Pancreas (tissue), 10 donors: ENCODE data around the gene HLA-A. TPM values are rescaled to one million over a fixed set of nuclear protein-coding genes. Genes with fewer than 3 reads are reported as not detected.

Source experiments
- ATAC-seq, 4 donors: fragments of 200-7000 bp; cut with Tn5 transposase; one replicate each; pipeline versions ENCODE4 v1.8.0 to v1.9.1; 2020; ENCODE audit warnings: mild to moderate bottlenecking in 4 of 4, moderate library complexity in 4 of 4
- DNase-seq, 6 donors: peaks; one replicate each; pipeline ENCODE4 v3.0.0-alpha.2; 2020
- FAIRE-seq: peaks from 2 replicates; lab custom pipeline; 2012; peaks lifted over from hg19 to GRCh38; lab: Jason Lieb, UNC
- H3K27ac ChIP-seq, 4 donors: fragments of 200-600 bp; sonication (generic); 1 replicate in 3 of 4; 2 replicates in 1 of 4; pipeline versions ENCODE4 v1.5.0 to v1.8.0; 2020
- H3K27me3 ChIP-seq, 4 donors: fragments of 200-600 bp; one replicate each; pipeline ENCODE4 v1.8.0; 2021
- H3K36me3 ChIP-seq, 3 donors: fragments of 200-600 bp; sonication (generic) in 1 of 3; one replicate each; pipeline versions ENCODE4 v1.5.0 to v1.8.0; 2020 to 2021
- H3K4me1 ChIP-seq, 3 donors: fragments of 200-600 bp; one replicate each; pipeline ENCODE4 v1.8.0; 2021
- H3K4me3 ChIP-seq, 4 donors: fragments of 200-600 bp; sonication (generic) in 2 of 4; one replicate each; pipeline versions ENCODE4 v1.5.0 to v1.8.0; 2020 to 2021
- H3K9me3 ChIP-seq, 4 donors: fragments of 200-600 bp; one replicate each; pipeline ENCODE4 v1.8.0; 2021
- WGBS, 2 donors: extraction: QIAGEN DNeasy Blood & Tissue Kit; methylation state at CpG; one replicate each; pipeline ENCODE4 v1.1.7; 2013; 5-methylcytosine and 5-hydroxymethylcytosine counted together
- intact Hi-C, 3 donors: fragments of 100-400 bp; cut with DNase I; formaldehyde crosslinking; loops; one replicate each; pipeline versions ENCODE4 v1.11.1 to v1.14.2; 2022
- polyA plus RNA-seq, 2 donors: library from polyadenylated mRNA; stranded (reverse); fragments of 200-250 nt; gene quantifications; one replicate each; pipeline ENCODE4 v1.2.3, GENCODE V29; 2013
- total RNA-seq, 6 donors: library from RNA; stranded (reverse); fragmentation: NEBNext Ultra II Directional in 4 of 6; extraction: Animal tissue kit (Norgen Biotek cat#: 25700) in 4 of 6; gene quantifications; one replicate each; pipeline versions ENCODE4 v1.2.1 to v1.2.4, GENCODE V29; 2021 to 2023
- TF ChIP-seq, protein P1 (sequence below), 4 donors: fragments of 200-600 bp; sonication (generic) in 3 of 4; IDR thresholded peaks; one replicate each; pipeline versions ENCODE4 v1.5.0 to v1.8.0; 2021; ENCODE audit warnings: antibody characterized with exemption in 4 of 4
- donor health status: healthy with polysubstance abuse.
- donor health status: DM: no; HTN: no; CAD: no; lungs with moderate emphysema.
- donor health status: DM: no; HTN: no; CAD: no.
- donor health status: control.
- donor health status: control.
- donor health status: Bipolar disorder and iron deficiency.
- donor health status: DM: yes; HTN: yes; CAD: no.
- donor health status: DM: no; HTN: no; CAD: no.
- donor health status: DM: no; HTN: no; CAD: no.
- donor health status: DM: yes; HTN: yes; CAD: no.

Gene HLA-A
- total and polyA plus RNA-seq, 8 donors = 63.7 to 374 (median 153) TPM

DNA sequence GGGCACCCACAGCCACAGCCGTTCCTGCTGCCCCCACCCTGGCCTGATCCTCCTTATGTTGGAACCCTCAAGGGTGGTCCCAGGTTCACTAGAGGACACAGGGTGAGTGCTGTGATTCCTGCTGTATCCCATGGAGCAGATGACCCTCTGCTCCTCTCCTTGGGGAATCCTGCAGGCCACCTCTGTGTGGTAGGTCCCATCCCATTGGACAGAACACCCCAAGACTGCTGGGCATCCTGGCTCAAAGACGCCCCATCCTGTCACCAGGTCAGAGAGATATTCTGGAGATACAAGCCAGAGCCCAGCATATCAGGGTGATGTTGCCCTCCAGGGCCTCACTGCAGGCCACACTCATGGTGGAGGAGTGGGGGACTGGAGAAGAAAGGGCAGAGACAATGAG, 28.4 kb downstream of the HLA-A start:
- FAIRE-seq = no peak

DNA sequence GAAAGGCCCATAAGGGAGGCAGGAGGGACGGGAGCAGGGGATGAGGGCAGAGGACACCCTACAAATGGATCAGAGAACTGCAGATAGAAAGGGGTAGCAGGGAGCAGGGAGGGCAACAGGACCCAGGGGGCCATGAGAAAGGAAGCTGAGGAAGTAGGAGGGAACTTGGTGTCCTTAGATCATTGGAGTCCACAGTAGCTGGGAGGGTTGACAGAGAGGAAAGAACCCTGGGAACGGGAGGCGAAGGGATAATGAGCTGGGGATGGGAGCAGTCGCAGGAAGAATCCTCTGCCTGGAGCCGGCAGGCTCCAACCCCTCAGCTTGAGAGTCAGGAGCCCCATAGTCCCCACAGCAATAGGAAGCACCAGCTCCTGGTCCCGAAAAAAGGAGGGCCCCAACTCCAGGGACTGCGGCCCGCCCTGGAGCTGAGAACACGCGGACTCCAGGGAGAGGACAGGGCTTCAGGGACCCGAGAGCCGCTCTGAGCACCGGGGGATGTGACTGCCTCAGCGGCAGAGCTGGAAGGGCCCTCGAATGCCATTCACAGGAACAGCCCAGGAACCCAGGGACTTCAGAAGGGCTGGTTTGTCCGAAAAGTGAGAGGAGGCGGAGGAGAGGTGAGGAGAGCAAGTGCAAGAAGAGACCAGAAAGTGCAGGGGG, 32.7 kb downstream of the HLA-A start:
- Histone ChIP-seq H3K4me1 (peaks cover 0 to 5% (median 3%) of the 10 kb centered on the region in 3 donors), H3K9me3 (no peaks in the 10 kb centered on the region), H3K4me3 (peak overlapping the region in 2 of 4 donors; percentile 41), H3K36me3 (no peaks in the 10 kb centered on the region), H3K27me3 (no peaks in the 10 kb centered on the region), H3K27ac (no peak overlapping the region)
- 39% methylated on average over 16 to 17 of the region's 17 CpGs for WGBS, 2 donors
- TF ChIP-seq, protein P1, sequence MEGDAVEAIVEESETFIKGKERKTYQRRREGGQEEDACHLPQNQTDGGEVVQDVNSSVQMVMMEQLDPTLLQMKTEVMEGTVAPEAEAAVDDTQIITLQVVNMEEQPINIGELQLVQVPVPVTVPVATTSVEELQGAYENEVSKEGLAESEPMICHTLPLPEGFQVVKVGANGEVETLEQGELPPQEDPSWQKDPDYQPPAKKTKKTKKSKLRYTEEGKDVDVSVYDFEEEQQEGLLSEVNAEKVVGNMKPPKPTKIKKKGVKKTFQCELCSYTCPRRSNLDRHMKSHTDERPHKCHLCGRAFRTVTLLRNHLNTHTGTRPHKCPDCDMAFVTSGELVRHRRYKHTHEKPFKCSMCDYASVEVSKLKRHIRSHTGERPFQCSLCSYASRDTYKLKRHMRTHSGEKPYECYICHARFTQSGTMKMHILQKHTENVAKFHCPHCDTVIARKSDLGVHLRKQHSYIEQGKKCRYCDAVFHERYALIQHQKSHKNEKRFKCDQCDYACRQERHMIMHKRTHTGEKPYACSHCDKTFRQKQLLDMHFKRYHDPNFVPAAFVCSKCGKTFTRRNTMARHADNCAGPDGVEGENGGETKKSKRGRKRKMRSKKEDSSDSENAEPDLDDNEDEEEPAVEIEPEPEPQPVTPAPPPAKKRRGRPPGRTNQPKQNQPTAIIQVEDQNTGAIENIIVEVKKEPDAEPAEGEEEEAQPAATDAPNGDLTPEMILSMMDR (IDR thresholded peaks at IDR 0.05) = no peak
- FAIRE-seq (no peak), ATAC-seq (peak in 1 of 4 donors; percentile 1), DNase-seq (peak in 1 of 6 donors; percentile 64)
- intact Hi-C loops = no loop called here

More for the DNA sequence above, 28.4 kb downstream of the HLA-A start:
- peaks cover 9 to 18% (median 12%) of the 10 kb centered on the region in 3 donors for H3K4me1 ChIP-seq
- H3K27ac ChIP-seq = no peak overlapping the region
- TF ChIP-seq, protein P1 (IDR thresholded peaks at IDR 0.05) = no peak
- H3K9me3 ChIP-seq = no peaks in the 10 kb centered on the region
- DNase-seq (no peak), ATAC-seq (no peak)
- 62 to 92% methylated on average over 2 of the region's 2 CpGs for WGBS, 2 donors
- intact Hi-C loops = no loop called here
- H3K27me3 ChIP-seq = no peaks in the 10 kb centered on the region
- H3K4me3 ChIP-seq = no peak overlapping the region
- no peaks in the 10 kb centered on the region for H3K36me3 ChIP-seq

DNA sequence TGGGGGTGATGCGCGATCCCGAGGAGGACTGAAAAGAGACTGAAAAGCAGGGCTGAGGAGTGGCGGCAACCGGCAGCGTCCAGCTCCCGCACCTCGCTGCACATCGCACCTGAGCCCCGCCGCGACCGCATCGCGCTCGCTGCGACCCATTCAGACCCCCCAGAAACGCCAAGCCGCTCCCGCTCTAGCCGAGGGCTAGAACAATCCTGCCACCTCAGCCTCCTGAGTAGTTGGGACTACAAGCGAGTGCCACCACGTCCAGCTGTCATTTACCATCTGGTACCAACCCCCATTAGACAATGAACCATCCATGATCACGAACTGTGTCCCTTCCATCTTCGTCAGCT, 33.2 kb downstream of the HLA-A start:
- peak in 2 of 6 donors; percentile 26 to 67 for DNase-seq

GRCh38 chr6:29976253-29976587, 33.9 kb downstream of the HLA-A start:
- H3K9me3 ChIP-seq = no peaks in the 10 kb centered on the region
- peak overlapping the region; percentile 24 to 41 (median 37) for H3K4me3 ChIP-seq
- DNase-seq (no peak), ATAC-seq (no peak), FAIRE-seq (no peak)
- TF ChIP-seq, protein P1 (IDR thresholded peaks at IDR 0.05) = no peak
- H3K27ac ChIP-seq = peak overlapping the region; percentile 69 to 93 (median 90)
- H3K36me3 ChIP-seq = no peaks in the 10 kb centered on the region
- H3K27me3 ChIP-seq = no peaks in the 10 kb centered on the region
- H3K4me1 ChIP-seq = peaks cover 0 to 5% (median 3%) of the 10 kb centered on the region in 3 donors
- 13 to 16% methylated on average over 8 of the region's 8 CpGs for WGBS, 2 donors
- intact Hi-C loops = no loop called here

More for the DNA sequence above, 33.2 kb downstream of the HLA-A start:
- WGBS, 2 donors = 27 to 48% methylated on average over 17 to 25 of the region's 25 CpGs
- ATAC-seq (peak in 2 of 4 donors; percentile 3 to 10), FAIRE-seq (no peak)
- H3K27ac ChIP-seq = no peak overlapping the region
- no peaks in the 10 kb centered on the region for H3K27me3 ChIP-seq
- H3K4me1 ChIP-seq = peaks cover 0 to 5% (median 3%) of the 10 kb centered on the region in 3 donors
- TF ChIP-seq, protein P1 (IDR thresholded peaks at IDR 0.05) = no peak
- intact Hi-C loops = no loop called here
- no peaks in the 10 kb centered on the region for H3K9me3 ChIP-seq
- H3K4me3 ChIP-seq = peak overlapping the region; percentile 10 to 41 (median 32)
- no peaks in the 10 kb centered on the region for H3K36me3 ChIP-seq
